Peyer's patch (tissue), 4 donors: ENCODE results near the gene PDLIM1.

ENCODE experiments used
- POLR2A ChIP-seq, 2 donors: fragments of 450-650 bp; IDR thresholded peaks; one replicate each; pipeline ENCODE4 v1.5.1; 2017; ENCODE audit warnings: antibody characterized with exemption in 2 of 2, mild to moderate bottlenecking in 2 of 2, moderate library complexity in 2 of 2
- TF ChIP-seq, protein P1 (sequence below), 6 experiments: fragments of 450-650 bp in 4 of 6; fragments of 200-600 bp in 2 of 6; sonication (generic) in 1 of 6; IDR thresholded peaks; one replicate each; pipeline ENCODE4 v1.5.1; 2017 to 2019; ENCODE audit warnings: antibody characterized with exemption in 6 of 6, mild to moderate bottlenecking in 3 of 6, moderate library complexity in 1 of 6

DNA sequence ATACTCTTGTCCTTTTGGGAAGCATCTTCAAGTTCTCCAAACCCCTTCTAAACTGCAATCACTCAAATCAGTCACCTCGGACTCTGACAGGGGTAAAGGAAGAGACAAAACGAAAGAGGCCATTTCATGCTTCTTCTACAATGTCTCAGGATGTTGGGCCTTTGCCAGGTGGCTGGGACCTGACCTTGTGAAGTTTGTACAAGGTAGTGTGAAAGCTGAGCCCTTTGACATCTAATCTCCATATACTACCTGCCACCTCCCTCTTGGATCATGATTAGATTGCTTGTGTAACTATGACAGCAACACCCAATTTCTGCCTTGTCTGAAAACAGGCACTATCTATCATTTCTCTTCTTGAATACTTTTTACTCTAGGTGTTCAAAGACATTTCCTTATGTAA lies 35.1 kb upstream of the PDLIM1 start:
- no peak for TF ChIP-seq POLR2A (IDR thresholded peaks at IDR 0.05)
- TF ChIP-seq, protein P1, sequence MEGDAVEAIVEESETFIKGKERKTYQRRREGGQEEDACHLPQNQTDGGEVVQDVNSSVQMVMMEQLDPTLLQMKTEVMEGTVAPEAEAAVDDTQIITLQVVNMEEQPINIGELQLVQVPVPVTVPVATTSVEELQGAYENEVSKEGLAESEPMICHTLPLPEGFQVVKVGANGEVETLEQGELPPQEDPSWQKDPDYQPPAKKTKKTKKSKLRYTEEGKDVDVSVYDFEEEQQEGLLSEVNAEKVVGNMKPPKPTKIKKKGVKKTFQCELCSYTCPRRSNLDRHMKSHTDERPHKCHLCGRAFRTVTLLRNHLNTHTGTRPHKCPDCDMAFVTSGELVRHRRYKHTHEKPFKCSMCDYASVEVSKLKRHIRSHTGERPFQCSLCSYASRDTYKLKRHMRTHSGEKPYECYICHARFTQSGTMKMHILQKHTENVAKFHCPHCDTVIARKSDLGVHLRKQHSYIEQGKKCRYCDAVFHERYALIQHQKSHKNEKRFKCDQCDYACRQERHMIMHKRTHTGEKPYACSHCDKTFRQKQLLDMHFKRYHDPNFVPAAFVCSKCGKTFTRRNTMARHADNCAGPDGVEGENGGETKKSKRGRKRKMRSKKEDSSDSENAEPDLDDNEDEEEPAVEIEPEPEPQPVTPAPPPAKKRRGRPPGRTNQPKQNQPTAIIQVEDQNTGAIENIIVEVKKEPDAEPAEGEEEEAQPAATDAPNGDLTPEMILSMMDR (IDR thresholded peaks at IDR 0.05): no peak
